GM19455 (cell line): ENCODE data around the gene C11orf42.
"Not testable (repeated sequence)": the region's sequence is repeated elsewhere in the genome, so short reads cannot be mapped to it uniquely, and the experiment has no call there.

Experiments
- ATAC-seq: cut with Tn5 transposase; IDR thresholded peaks from one replicate; pipeline ENCODE4 v1.9.1; 2021; ENCODE audit not compliant: unreplicated experiment

Gene C11orf42

DNA sequence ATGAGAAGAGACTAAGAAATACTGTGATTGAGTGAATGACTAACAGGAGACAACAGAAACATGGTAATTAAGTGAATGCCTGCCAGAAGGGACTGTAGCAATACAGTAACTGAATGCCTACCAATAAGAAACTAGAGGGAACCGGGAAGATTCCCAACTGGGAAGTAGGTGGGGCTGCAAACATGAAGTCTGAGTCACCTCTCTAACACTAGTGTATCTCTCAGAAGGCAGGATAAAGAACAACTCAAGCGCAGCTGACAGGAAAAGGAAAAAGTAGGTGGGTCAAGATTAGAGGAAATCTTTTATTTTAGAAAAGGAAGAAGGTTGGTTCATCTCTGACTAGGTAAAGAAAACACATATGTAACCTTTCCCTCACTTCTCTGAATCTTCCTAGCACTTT is 14.0 kb downstream of the C11orf42 start:
- ATAC-seq, result no peak

DNA sequence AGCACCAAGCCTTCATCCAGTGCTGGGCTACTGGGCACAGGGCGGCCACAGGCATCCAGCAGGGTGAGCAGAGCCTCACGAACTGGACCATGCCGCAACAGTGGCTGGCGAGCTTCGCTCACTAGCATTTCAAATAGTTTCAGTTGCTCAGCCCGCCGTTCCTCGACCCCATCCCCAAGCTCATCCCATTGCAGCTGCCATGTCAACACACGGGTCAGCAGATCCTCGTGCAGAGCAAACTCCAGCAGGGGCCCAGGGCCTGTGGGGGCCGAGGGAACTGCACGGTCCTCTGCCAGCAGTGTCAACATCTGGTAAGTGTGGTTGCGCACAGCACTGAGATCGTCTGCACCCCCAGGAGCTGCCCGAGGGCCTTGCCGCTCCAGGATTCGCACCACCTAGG is 18.5 kb downstream of the C11orf42 start:
- no peak for ATAC-seq

DNA sequence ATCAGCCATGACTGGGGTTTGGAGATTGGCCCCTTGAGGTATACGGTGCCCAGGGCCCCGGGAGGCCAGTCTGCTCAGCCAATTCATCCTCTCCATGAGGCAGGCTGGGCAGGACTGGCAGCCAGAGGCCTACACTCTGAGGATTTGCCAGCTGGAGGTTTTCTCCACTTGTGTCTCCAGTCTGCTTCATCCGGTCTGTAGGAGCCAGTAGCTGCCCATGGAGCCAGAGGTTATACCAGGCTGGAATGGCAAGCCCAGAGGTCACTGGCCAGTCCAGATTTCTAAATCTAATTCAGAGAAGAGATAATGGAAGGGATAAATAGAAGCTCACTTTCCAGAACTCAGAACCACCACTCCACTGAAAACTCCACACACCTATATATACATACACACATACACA is 19.1 kb downstream of the C11orf42 start:
- no peak for ATAC-seq

DNA sequence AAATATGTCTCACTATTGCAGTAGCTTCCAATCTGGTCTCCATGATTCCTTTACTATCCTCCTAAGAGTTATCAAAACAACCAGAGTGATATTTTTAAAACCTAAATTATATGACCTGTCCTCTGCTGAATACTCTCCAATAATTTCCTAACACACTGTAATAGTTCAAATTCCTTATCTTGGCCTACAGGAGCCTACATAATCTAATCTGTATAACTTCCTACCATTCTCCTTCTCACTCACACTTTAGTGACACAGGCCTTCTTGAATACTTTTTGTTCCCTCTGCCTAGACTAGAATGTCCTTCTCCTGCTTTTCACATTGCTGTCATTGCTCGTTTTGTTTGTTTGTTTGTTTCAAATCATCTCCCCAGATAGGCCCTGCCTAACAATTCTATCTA is 19.7 kb downstream of the C11orf42 start:
- ATAC-seq, result no peak

DNA sequence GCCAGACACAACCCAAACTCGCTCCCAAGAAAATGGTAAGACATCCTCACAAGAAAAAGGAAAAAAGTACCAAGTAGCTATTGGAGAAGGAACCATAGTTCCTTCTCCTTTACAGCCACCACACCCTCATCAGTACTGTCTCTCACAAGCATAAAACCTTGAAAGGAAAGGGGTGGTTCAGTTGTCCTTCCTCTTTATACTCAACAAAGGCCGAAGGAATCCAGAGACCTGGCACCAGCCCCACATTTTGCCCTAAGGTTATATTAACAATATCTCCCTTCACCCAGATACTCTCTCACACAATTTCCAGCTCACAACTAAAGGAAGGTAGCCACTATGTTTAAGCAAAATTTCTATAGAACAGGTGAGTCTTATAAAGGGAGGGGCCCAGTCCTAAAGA is 20.5 kb downstream of the C11orf42 start:
- ATAC-seq, result no peak

DNA sequence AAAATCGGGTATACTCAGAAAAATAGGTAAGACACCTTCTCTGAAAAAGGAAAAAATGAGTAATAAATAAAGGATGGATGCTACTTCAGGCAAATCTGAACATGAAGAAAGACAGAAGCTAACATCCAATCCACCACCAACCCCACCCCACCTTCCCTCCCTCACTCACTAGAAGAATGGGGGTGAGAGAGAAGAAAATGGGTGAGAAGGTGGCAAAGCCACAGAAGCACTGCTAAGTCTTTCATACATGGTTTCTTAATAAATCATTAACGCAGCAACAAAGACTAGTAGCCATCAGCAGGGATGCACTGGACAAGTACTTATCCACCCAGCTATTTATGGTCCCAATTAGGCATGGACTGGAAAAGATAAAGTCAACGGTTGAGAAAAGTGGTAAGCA is 23.2 kb downstream of the C11orf42 start:
- no peak for ATAC-seq

DNA sequence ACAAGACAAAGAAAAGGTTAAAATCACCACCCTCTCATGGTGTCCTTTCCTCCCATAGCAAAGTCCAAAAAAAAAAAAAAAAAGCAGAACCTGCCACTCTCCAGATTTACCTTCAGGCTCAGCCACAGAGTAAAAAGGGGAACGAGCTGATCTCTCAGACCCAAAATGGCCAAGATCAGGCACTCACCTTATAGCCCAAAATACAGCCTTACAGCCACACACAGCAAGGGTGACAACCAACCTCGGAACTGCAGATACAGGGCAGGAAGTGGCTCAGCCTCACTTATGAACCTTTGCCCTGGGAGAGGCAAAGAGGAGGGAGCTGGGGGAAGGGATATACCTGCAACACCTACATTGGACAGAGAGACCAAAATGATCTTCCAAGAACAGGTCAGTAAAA is 24.6 kb downstream of the C11orf42 start:
- ATAC-seq, result no peak

DNA sequence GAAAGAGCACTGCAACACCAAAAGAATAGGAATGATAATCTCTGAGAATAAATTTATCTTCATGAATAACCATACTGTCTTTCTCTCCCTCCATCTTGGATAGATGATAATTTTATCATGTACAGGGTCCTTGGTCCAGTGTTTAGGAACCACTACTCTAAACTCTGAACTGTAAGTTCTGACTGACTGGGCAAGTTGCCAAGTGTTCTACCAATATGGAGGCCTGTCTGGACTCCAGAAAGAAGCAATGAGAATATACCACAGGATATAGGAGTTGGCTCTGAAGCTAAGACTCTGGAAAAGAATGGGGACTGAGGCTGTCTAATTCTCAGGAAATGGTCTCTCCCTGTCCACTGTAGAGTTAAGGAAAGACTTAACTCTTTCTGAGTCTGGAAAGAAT is 27.5 kb downstream of the C11orf42 start:
- no peak for ATAC-seq

DNA sequence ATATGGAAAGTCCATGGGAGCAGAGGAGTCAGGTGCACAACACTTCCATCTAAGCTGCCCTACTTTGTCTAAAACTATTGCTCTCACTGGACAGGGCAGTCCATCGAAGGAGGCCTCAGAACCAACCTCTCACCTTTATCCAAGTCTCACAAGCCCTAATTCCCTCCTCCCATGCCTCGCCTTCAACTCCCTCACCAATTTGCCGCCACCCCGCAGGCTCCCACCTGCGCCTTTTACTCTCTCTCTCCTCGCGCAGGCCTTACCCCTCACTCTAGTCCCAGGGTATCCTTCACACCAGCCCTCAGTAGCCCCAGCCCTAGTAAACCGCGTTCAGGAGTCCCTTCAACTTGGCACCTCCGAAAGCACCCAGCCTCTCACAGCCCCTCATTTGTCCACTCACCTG is 28.6 kb downstream of the C11orf42 start:
- ATAC-seq, result no peak

DNA sequence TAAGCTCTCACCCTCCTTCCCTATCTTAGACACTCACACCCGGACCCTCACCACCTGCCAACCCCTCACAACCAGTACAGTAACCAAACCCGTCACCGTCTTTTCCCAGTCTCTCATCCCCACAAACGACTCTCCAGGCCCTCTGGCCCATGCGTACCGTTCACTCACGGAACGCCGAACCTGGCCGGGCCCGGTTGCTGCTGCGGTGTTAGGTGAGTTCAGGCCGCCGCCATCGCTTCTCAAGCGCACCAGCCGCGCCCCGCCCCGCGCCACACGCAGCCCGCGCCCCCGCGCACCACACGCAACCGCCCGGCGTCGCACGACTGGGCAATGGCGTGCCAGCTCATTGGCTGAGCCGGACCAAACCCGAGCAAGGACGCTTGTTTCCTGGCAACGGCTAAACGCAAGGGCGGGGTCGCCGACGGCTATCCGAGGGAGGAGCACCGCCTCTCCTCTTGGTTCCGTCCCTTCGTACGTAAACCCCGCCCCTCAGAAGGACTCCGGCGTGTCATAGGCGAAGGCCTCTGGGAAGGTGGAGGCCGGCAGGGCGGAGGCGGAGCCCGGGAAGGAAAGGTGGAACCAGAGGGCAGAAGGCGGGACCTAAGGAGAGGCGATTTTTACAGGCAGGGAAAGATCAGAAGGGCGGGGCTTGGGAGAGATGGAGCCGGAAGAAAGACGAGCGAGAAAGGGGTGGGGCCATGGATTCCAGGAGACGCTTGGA is 29.2 kb downstream of the C11orf42 start, which contains the start of gene FHIP1B:
TSS of gene FHIP1B (minus strand) at position 250 of the 721 bp plus-strand sequence. CDS start 10,120 bp downstream, outside the sequence.
- peak; percentile 96 for ATAC-seq

DNA sequence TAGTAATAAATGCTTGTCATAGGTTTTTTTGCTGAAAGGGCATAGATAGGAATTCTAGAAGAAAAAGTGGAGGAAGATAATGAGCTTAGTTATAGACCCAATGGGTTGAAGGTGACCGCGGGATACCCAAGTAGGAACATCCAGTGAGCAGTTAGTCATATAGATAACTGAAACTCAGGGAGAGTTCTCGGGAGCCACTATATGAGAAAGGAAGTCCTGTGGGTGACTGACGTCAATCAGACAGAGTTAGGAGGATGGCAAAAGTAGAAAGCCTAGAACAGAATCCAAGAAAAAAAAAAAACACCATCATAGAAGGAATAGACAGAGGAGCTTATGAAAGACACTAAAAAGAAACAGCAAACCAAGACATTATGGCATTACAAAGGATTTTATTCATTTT is 31.9 kb downstream of the C11orf42 start:
- no peak for ATAC-seq

DNA sequence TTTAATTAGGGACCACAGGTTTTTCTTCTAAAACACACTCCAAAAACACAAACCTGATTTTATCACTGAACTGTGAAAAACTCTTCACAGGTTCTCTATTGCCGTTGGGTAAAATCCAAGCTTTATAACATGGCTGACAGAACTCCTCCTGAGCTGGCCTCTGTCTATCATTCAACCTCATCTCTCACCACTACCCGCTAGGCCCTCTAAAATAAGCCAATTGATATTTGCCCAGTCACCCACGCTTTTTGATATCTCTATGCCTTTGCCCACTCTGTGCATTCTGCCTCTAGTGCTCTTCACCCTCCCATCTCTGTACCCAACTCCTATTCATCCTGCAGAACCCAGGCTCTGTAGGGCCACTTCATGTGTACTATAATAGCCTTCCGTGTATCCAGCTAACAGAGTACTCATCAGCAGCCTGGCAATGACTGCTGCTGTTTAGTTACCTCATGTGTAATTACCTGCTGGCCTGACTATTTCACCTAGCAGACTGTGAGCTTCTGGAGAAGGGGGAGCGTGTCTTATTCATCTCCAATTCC is 32.5 kb downstream of the C11orf42 start:
- ATAC-seq, result no peak

DNA sequence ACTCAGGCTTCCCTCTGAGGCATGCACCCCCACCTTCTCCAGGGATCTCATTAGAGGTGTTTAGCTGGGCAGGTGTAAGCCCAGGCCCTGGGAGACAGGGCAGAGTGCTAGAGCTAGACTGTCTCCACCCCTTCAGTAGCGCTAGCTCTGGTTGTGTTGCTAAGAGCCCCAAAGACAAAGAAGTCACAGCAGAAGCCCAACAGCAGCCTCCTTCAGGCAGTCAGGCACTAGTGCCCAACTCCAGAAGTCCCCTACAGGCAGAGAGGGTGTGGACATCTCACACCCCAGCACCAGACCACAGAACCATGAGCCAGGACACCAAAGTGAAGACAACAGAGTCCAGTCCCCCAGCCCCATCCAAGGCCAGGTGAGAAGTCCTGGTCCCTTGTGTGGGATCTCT is 33.5 kb downstream of the C11orf42 start, which contains the start of gene CNGA4:
TSS of gene CNGA4 (plus strand) at position 188 of the 400 bp plus-strand sequence. CDS start at position 306, 118 bp downstream.
- no peak for ATAC-seq

DNA sequence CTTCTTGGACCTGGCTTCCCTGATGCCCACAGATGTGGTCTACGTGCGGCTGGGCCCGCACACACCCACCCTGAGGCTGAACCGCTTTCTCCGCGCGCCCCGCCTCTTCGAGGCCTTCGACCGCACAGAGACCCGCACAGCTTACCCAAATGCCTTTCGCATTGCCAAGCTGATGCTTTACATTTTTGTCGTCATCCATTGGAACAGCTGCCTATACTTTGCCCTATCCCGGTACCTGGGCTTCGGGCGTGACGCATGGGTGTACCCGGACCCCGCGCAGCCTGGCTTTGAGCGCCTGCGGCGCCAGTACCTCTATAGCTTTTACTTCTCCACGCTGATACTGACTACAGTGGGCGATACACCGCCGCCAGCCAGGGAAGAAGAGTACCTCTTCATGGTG is 34.8 kb downstream of the C11orf42 start:
- no peak for ATAC-seq

DNA sequence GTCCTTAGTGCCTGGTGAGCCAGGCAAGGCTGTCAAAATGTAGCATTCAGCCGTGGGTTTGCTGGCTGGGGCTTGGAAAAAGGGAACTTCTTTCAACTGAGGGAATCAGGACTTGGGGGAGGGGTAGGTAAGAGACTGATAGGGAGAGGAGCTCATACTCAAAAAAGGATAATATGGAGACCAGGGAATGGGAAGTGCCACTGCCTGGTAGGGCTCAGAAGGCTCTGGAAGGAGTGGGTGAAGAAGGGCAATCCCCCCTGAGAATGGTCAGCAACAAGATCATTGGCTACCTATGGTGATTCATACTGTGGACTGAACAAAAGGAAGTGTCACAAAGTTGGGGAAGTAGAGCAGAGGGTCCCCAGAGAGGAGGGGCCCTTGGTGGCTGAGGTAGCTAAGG is 35.4 kb downstream of the C11orf42 start:
- ATAC-seq, result no peak

DNA sequence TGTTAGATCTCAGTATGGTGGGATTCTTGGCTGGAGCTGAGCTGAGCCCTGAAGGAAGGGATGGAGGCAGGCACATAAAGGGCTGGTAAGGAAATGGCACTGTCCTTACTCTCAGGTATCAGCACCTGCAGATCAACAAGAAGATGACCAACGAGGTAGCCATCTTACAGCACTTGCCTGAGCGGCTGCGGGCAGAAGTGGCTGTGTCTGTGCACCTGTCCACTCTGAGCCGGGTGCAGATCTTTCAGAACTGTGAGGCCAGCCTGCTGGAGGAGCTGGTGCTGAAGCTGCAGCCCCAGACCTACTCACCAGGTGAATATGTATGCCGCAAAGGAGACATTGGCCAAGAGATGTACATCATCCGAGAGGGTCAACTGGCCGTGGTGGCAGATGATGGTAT is 36.0 kb downstream of the C11orf42 start:
- ATAC-seq, result no peak

DNA sequence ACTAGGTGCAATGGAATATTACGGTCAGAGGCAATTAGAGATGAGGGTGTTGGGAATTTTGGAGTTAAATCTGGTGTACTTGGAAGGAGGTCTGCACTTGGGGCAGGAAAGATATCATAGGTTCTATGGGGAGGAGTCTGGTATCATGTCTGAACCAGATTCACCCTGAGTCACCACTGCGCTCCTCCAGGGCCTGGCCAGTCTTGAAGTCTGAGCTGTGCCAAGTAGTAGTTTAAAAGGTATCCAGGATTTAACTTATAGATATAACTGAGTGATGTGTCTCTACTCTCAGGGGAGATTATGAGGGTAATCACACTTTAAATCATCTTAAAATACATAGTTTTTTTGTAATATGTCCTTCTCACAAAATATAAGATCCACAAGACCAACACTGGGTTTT is 40.2 kb downstream of the C11orf42 start:
- no peak for ATAC-seq

DNA sequence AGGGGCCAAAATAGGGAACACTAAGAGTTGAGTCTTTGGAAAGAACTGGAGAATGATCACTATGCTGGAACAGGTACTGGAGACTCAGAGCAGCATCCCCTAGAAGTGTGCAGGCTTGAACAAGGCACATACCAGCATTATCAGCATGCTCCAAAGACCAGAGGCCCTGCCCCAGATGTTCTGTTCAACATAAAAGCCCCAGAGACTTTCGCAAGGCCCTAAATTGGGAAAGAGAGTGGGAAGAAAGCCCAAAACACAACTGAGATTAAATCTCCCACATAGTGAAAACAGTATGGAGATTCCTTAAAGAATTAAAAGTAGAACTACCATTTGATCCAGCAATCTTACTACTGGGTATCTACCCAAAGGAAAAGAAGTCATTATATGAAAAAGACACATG is 42.9 kb downstream of the C11orf42 start:
- ATAC-seq, result no peak

DNA sequence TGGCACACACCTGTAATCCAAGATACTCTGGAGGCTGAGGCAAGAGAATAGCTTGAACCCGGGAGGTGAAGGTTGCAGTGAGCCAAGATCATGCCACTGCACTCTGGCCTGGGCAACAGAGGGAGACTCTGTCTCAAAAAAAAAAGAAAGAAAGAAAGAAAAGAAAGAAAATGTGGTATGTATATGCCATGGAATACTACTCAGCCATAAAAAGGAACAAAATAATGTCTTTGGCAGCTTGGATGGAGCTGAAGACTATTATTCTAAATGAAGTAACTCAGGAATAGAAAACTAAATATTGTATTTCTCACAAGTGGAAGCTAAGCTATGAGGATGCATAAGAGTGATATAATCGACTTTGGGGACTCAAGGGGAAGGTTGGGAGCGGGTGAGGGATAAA is 43.5 kb downstream of the C11orf42 start:
- not testable (repeated sequence) for ATAC-seq

DNA sequence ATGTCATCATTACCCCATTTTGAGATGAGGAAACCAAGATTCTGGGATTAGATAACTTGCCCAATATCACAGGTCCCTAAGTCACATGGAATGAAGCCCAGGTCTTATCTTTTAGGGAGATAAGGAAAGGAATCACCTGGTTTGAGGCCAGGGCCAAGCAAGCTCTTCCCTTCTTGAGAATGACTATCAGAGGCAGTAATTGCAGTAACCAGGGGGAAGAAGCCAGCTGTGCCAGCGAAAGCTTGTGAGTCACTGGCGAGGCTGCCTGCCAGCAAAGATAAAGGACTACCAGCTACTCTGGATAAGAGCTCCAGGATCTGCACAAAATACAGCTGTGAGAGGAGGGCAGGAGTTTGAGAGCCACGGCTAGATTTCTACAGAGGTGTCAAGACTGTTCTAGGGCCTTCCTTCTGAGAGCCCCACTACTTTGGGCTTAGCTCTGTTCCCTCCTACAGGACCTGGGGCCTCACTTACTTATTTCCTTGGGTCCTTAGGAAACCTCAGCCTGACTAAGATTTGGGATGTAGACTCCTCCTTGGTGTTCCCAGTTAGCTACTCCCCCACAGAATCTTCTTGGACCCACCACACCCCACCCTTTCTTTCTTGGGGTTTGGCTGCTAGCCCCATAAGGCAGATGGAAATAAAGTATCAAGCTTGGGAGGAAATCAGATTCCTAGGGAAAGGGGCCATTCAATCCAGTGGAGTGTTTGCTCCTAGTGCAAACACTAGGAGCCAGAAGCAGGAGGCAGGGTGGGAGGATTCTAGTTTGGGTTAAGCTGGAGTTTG is 44.6 kb downstream of the C11orf42 start:
- ATAC-seq, result no peak

DNA sequence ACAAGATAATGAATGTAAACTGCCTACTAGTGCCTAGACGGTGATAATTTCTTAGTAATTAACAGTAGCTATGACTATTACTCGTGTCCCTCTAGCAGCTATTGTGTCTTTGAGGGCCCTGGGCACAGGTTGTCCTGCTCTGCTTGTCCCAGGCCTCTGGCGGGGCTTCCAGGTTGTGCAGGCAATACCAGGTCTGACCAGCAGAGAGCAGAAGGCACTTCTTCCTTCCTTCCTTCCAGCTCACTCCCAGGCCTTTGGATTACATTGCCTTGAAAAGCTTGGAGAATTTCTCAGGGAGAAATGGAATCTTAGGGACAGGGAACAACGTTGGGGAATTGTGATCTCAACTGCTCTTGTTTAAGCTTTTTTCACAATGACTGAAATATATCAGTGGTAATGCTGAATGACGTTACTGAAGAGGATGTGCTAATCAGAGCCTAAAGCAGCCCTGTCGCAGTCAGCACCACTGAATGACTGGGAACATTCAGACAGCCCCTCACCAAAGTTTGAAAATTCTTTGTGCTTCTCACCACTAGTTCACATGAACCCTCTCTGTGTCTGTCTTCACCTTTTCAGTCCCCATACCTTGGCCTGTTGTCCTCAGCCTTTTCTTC is 45.9 kb downstream of the C11orf42 start:
- ATAC-seq, result no peak
